Astrocyte (in vitro differentiated cells and primary cell): Measurements from ENCODE around the gene CUL7. TPM values are rescaled to one million over a fixed set of nuclear protein-coding genes. Genes with fewer than 3 reads are reported as not detected.

Experiments
- DNase-seq: peaks from one replicate; pipeline ENCODE4 v3.0.0-alpha.2; 2010; ENCODE audit warnings: low read depth
- FAIRE-seq: peaks from 2 replicates; lab custom pipeline; 2011; peaks lifted over from hg19 to GRCh38; lab: Jason Lieb, UNC
- H2AFZ ChIP-seq: 2 replicates; pipeline ENCODE4 v1.6.0; 2012; ENCODE audit warnings: low read depth, low read length, inconsistent platforms
- H3K27ac ChIP-seq: 2 replicates; pipeline ENCODE4 v1.5.1; 2011; ENCODE audit warnings: low read depth, low read length, inconsistent platforms
- H3K27me3 ChIP-seq: 2 replicates; pipeline ENCODE4 v1.6.0; 2011; ENCODE audit warnings: low read length, inconsistent platforms; ENCODE audit not compliant: insufficient read depth
- H3K36me3 ChIP-seq: 2 replicates; pipeline ENCODE4 v1.5.1; 2011; ENCODE audit warnings: low read length, inconsistent platforms; ENCODE audit not compliant: insufficient read depth
- H3K4me1 ChIP-seq: 2 replicates; pipeline ENCODE4 v1.5.1; 2011; ENCODE audit warnings: low read length, inconsistent platforms; ENCODE audit not compliant: insufficient read depth
- H3K4me2 ChIP-seq: 2 replicates; pipeline ENCODE4 v1.6.0; 2012; ENCODE audit warnings: low read length, inconsistent platforms
- H3K4me3 ChIP-seq: 2 replicates; pipeline ENCODE4 v1.5.1; 2011; ENCODE audit warnings: low read depth, mild to moderate bottlenecking, low read length, inconsistent platforms; ENCODE audit not compliant: insufficient read depth
- H3K79me2 ChIP-seq: 2 replicates; pipeline ENCODE4 v1.6.0; 2012; ENCODE audit warnings: mild to moderate bottlenecking, low read length, inconsistent platforms; ENCODE audit not compliant: insufficient read depth
- H3K9ac ChIP-seq: 2 replicates; pipeline ENCODE4 v1.6.0; 2012; ENCODE audit warnings: mild to moderate bottlenecking, low read length, inconsistent platforms
- H3K9me3 ChIP-seq: 2 replicates; pipeline ENCODE4 v1.5.1; 2012; ENCODE audit warnings: low read depth, mild to moderate bottlenecking, low read length, inconsistent platforms; ENCODE audit not compliant: insufficient read depth
- H4K20me1 ChIP-seq: 2 replicates; pipeline ENCODE4 v1.6.0; 2012; ENCODE audit warnings: low read length, inconsistent platforms; ENCODE audit not compliant: insufficient read depth
- H3K27ac Mint-ChIP-seq: one replicate; pipeline ENCODE4 v1.8.0; 2021; ENCODE audit warnings: mild to moderate bottlenecking, mixed read lengths; ENCODE audit not compliant: unreplicated experiment
- H3K27me3 Mint-ChIP-seq: one replicate; pipeline ENCODE4 v1.8.0; 2021; ENCODE audit warnings: low read depth, mixed read lengths; ENCODE audit not compliant: unreplicated experiment
- H3K36me3 Mint-ChIP-seq: one replicate; pipeline ENCODE4 v1.8.0; 2021; ENCODE audit warnings: low read depth, mixed read lengths; ENCODE audit not compliant: unreplicated experiment
- H3K4me1 Mint-ChIP-seq: one replicate; pipeline ENCODE4 v1.8.0; 2021; ENCODE audit warnings: low read depth, mixed read lengths; ENCODE audit not compliant: unreplicated experiment
- H3K4me3 Mint-ChIP-seq: one replicate; pipeline ENCODE4 v1.8.0; 2021; ENCODE audit warnings: mild to moderate bottlenecking, moderate library complexity, mixed read lengths; ENCODE audit not compliant: unreplicated experiment
- H3K9me3 Mint-ChIP-seq: one replicate; pipeline ENCODE4 v1.8.0; 2021; ENCODE audit warnings: mild to moderate bottlenecking, mixed read lengths; ENCODE audit not compliant: unreplicated experiment
- EZH2 ChIP-seq: IDR thresholded peaks from 2 replicates; pipeline ENCODE4 v1.6.1; 2012; ENCODE audit warnings: mild to moderate bottlenecking, low read length, inconsistent platforms; ENCODE audit not compliant: insufficient read depth
- total RNA-seq: library from RNA; stranded (reverse); gene quantifications from 2 replicates; pipeline ENCODE4 v1.2.1, GENCODE V29; 2021
- TF ChIP-seq, protein P1 (sequence below): IDR thresholded peaks from 2 replicates; pipeline ENCODE4 v1.5.1; 2011; ENCODE audit warnings: low read depth, mild to moderate bottlenecking, inconsistent platforms, low read length, moderate library complexity; ENCODE audit not compliant: insufficient read depth

Gene CUL7
- total RNA-seq, 1 donor from 2014 or later, result 21.2 TPM

DNA sequence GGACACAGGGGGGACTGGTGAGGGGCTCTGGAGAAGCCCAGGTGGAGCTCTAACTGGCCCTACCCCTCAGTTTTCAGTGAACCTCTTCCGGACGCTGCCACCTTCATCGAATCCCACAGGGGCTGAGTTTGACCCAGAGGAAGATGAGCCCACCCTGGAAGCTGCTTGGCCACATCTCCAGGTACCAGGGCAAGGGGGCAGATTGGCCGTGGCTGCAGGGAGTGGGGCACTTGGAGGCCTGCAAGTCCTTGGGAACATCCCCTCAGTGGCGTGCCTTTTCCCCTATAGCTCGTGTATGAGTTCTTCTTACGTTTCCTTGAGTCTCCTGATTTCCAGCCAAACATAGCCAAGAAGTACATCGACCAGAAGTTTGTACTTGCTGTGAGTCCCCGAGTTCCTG is 46.5 kb downstream of the CUL7 start:
- no peak overlapping the region for H3K27ac ChIP-seq
- H3K4me2 ChIP-seq, result no peak overlapping the region
- no peaks in the 10 kb centered on the region for H3K27me3 ChIP-seq
- FAIRE-seq (no peak), DNase-seq (no peak)
- H3K4me1 Mint-ChIP-seq, result no peaks in the 10 kb centered on the region
- peaks cover 16% of the 10 kb centered on the region for H3K36me3 Mint-ChIP-seq
- no peak overlapping the region for H3K9ac ChIP-seq
- peaks cover 16% of the 10 kb centered on the region for H4K20me1 ChIP-seq
- TF ChIP-seq EZH2, result no peak
- TF ChIP-seq, protein P1, sequence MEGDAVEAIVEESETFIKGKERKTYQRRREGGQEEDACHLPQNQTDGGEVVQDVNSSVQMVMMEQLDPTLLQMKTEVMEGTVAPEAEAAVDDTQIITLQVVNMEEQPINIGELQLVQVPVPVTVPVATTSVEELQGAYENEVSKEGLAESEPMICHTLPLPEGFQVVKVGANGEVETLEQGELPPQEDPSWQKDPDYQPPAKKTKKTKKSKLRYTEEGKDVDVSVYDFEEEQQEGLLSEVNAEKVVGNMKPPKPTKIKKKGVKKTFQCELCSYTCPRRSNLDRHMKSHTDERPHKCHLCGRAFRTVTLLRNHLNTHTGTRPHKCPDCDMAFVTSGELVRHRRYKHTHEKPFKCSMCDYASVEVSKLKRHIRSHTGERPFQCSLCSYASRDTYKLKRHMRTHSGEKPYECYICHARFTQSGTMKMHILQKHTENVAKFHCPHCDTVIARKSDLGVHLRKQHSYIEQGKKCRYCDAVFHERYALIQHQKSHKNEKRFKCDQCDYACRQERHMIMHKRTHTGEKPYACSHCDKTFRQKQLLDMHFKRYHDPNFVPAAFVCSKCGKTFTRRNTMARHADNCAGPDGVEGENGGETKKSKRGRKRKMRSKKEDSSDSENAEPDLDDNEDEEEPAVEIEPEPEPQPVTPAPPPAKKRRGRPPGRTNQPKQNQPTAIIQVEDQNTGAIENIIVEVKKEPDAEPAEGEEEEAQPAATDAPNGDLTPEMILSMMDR, result no peak
- H3K79me2 ChIP-seq, result peaks cover 15% of the 10 kb centered on the region
- H3K4me3 ChIP-seq, result no peak overlapping the region
- no peaks in the 10 kb centered on the region for H3K9me3 Mint-ChIP-seq
- peaks cover 1% of the 10 kb centered on the region for H3K4me1 ChIP-seq
- H3K27me3 Mint-ChIP-seq, result no peaks in the 10 kb centered on the region
- no peak overlapping the region for H2AFZ ChIP-seq
- peaks cover 39% of the 10 kb centered on the region for H3K36me3 ChIP-seq
- H3K9me3 ChIP-seq, result no peaks in the 10 kb centered on the region
- H3K4me3 Mint-ChIP-seq, result no peak overlapping the region
- no peak overlapping the region for H3K27ac Mint-ChIP-seq

DNA sequence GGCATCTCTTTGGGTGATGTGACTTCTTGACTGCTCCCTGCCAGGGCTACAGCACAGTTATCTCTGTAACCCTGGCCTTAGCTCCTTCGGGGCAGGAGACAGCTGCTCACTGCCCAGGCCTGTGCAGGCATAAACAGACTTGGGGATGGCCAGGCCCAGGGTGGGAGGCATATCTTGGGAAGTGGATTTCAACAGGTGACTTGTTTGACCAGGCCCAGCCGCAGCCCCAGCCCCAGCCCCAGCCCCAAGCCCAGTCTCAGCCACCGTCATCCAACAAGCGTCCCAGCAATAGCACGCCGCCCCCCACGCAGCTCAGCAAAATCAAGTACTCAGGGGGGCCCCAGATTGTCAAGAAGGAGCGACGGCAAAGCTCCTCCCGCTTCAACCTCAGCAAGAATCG is 47.4 kb downstream of the CUL7 start:
- Histone ChIP-seq H3K4me2 (no peak overlapping the region), H3K79me2 (peaks cover 6% of the 10 kb centered on the region), H3K9ac (no peak overlapping the region), H4K20me1 (peaks cover 11% of the 10 kb centered on the region), H3K4me1 (no peaks in the 10 kb centered on the region), H3K27ac (no peak overlapping the region), H3K4me3 (no peak overlapping the region), H3K9me3 (no peaks in the 10 kb centered on the region), H2AFZ (no peak overlapping the region), H3K36me3 (peaks cover 35% of the 10 kb centered on the region), H3K27me3 (no peaks in the 10 kb centered on the region)
- Mint-ChIP-seq H3K36me3 (peaks cover 12% of the 10 kb centered on the region), H3K9me3 (no peaks in the 10 kb centered on the region), H3K4me3 (no peak overlapping the region), H3K4me1 (no peaks in the 10 kb centered on the region), H3K27me3 (no peaks in the 10 kb centered on the region), H3K27ac (no peak overlapping the region)
- TF ChIP-seq EZH2, result no peak
- TF ChIP-seq, protein P1, result no peak
- no peak for DNase-seq
- no peak for FAIRE-seq

DNA sequence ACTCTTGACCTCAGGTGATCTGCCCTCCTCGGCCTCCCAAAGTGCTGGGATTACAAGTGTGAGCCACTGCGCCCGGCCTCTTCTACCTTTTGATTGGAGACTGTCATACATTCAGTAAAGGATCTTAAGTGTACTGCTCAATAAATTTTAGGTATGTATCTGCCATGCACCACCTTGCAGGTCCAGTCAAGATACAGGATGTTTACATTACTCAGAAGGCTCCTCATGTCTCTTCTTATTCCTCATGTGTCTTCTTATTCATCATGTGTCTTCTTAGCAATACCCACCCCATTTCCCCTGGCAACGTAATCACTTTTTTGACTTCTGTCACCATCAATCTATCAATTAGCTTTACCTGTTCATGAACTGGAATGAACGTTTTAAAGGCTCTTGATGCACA is 47.8 kb downstream of the CUL7 start:
- Mint-ChIP-seq H3K4me3 (no peak overlapping the region), H3K27ac (no peak overlapping the region), H3K4me1 (no peaks in the 10 kb centered on the region), H3K27me3 (no peaks in the 10 kb centered on the region), H3K36me3 (peaks cover 12% of the 10 kb centered on the region), H3K9me3 (no peaks in the 10 kb centered on the region)
- Histone ChIP-seq H2AFZ (no peak overlapping the region), H3K4me3 (no peak overlapping the region), H4K20me1 (peaks cover 15% of the 10 kb centered on the region), H3K4me2 (no peak overlapping the region), H3K4me1 (no peaks in the 10 kb centered on the region), H3K79me2 (peaks cover 2% of the 10 kb centered on the region), H3K9ac (no peak overlapping the region), H3K36me3 (peaks cover 31% of the 10 kb centered on the region), H3K9me3 (no peaks in the 10 kb centered on the region), H3K27me3 (no peaks in the 10 kb centered on the region), H3K27ac (no peak overlapping the region)
- DNase-seq (no peak), FAIRE-seq (no peak)
- TF ChIP-seq, protein P1, result no peak
- no peak for TF ChIP-seq EZH2
